Esophagus muscularis mucosa (tissue), 4 donors: ENCODE results near the gene SAMD1. TPM values are rescaled to one million over a fixed set of nuclear protein-coding genes. Genes with fewer than 3 reads are reported as not detected.
A peak's percentile ranks its signal among the peaks of the same experiment; 100 is the strongest.

Experiments used
- DNase-seq: peaks from one replicate; pipeline ENCODE4 v3.0.0-alpha.2; 2017; ENCODE audit errors: extremely low spot score
- H3K27ac ChIP-seq, 4 donors: fragments of 200-600 bp; sonication (generic); replicated peaks in 1 of 4; 1 replicate in 3 of 4; 2 replicates in 1 of 4; pipeline ENCODE4 v1.5.1; 2016 to 2019; ENCODE audit warnings: mild to moderate bottlenecking in 1 of 4
- H3K27me3 ChIP-seq, 4 donors: fragments of 200-600 bp; sonication (generic); one replicate each; pipeline versions ENCODE4 v1.5.1 to v1.6.0; 2016 to 2019
- H3K36me3 ChIP-seq, 4 donors: fragments of 200-600 bp; sonication (generic); one replicate each; pipeline ENCODE4 v1.5.1; 2016 to 2019
- H3K4me1 ChIP-seq, 4 donors: fragments of 200-600 bp; sonication (generic); one replicate each; pipeline ENCODE4 v1.5.1; 2016 to 2019
- H3K4me3 ChIP-seq, 4 donors: fragments of 200-600 bp; sonication (generic); 1 replicate in 2 of 4; 2 replicates in 2 of 4; pipeline ENCODE4 v1.5.1; 2016 to 2019; ENCODE audit warnings: mild to moderate bottlenecking in 4 of 4, moderate library complexity in 1 of 4
- H3K9me3 ChIP-seq, 4 donors: fragments of 200-600 bp; sonication (generic); 1 replicate in 3 of 4; 2 replicates in 1 of 4; pipeline ENCODE4 v1.5.1; 2016 to 2019
- EP300 ChIP-seq: sonication (generic); formaldehyde crosslinking; IDR thresholded peaks from one replicate; pipeline ENCODE4 v1.6.1; 2017; ENCODE audit warnings: antibody characterized with exemption
- POLR2A ChIP-seq: fragments of 450-650 bp; IDR thresholded peaks from one replicate; pipeline ENCODE4 v1.6.1; 2017; ENCODE audit warnings: antibody characterized with exemption, moderate library complexity, mild to moderate bottlenecking, low read depth
- POLR2AphosphoS5 ChIP-seq, 2 donors: sonication (generic); formaldehyde crosslinking; IDR thresholded peaks; one replicate each; pipeline ENCODE4 v1.6.1; 2017; ENCODE audit warnings: antibody characterized with exemption in 2 of 2
- WGBS: methylation state at CpG from one replicate; pipeline ENCODE4 v1.1.5; 2018; 5-methylcytosine and 5-hydroxymethylcytosine counted together
- intact Hi-C: fragments of 100-400 bp; cut with DNase I; formaldehyde crosslinking; loops from one replicate; pipeline ENCODE4 v1.15.1; 2023
- total RNA-seq, 4 donors: library from RNA; depleted of rRNA; stranded (reverse); fragments of >200 nt; gene quantifications; one replicate each; pipeline versions ENCODE4 v1.1.0 to v1.2.1, GENCODE V29; 2016
- TF ChIP-seq, protein P1 (sequence below), 3 experiments: fragments of 200-600 bp in 2 of 3; fragments of 450-650 bp in 1 of 3; sonication (generic) in 2 of 3; IDR thresholded peaks; one replicate each; pipeline ENCODE4 v1.5.1; 2017 to 2019; ENCODE audit warnings: antibody characterized with exemption in 3 of 3, mild to moderate bottlenecking in 2 of 3, moderate library complexity in 1 of 3

The SAMD1 gene
- total RNA-seq, 4 donors from 2014 or later: 24.1 to 75.6 (median 48.8) TPM

GRCh38 chr19:14105680-14106079, 15.1 kb upstream of the SAMD1 start:
- H3K4me3 ChIP-seq: no peak overlapping the region
- peaks cover 34 to 36% (median 36%) of the 10 kb centered on the region in 4 donors for H3K4me1 ChIP-seq
- WGBS: 84% methylated on average over 8 of the region's 8 CpGs
- H3K27me3 ChIP-seq: no peaks in the 10 kb centered on the region
- peaks cover 51 to 69% (median 66%) of the 10 kb centered on the region in 4 donors for H3K36me3 ChIP-seq
- DNase-seq: no peak
- no peaks in the 10 kb centered on the region for H3K9me3 ChIP-seq
- peak overlapping the region in 2 of 4 donors; percentile 79 to 82 for H3K27ac ChIP-seq
- intact Hi-C loops: no loop called here
- TF ChIP-seq, protein P1, sequence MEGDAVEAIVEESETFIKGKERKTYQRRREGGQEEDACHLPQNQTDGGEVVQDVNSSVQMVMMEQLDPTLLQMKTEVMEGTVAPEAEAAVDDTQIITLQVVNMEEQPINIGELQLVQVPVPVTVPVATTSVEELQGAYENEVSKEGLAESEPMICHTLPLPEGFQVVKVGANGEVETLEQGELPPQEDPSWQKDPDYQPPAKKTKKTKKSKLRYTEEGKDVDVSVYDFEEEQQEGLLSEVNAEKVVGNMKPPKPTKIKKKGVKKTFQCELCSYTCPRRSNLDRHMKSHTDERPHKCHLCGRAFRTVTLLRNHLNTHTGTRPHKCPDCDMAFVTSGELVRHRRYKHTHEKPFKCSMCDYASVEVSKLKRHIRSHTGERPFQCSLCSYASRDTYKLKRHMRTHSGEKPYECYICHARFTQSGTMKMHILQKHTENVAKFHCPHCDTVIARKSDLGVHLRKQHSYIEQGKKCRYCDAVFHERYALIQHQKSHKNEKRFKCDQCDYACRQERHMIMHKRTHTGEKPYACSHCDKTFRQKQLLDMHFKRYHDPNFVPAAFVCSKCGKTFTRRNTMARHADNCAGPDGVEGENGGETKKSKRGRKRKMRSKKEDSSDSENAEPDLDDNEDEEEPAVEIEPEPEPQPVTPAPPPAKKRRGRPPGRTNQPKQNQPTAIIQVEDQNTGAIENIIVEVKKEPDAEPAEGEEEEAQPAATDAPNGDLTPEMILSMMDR (IDR thresholded peaks at IDR 0.05): no peak
- TF ChIP-seq POLR2AphosphoS5 (IDR thresholded peaks at IDR 0.05): no peak
- TF ChIP-seq POLR2A: no peak
- TF ChIP-seq EP300: no peak

- peaks cover 64 to 93% (median 85%) of the 10 kb centered on the region in 4 donors for H3K36me3 ChIP-seq
- 80% methylated on average over 1 of the region's 1 CpG for WGBS
- no peak overlapping the region for H3K4me3 ChIP-seq
- peaks cover 16 to 25% (median 20%) of the 10 kb centered on the region in 4 donors for H3K4me1 ChIP-seq
- TF ChIP-seq POLR2AphosphoS5 (IDR thresholded peaks at IDR 0.05) (no peak), EP300 (no peak), POLR2A (no peak)
- TF ChIP-seq, protein P1 (IDR thresholded peaks at IDR 0.05): no peak
- H3K27me3 ChIP-seq: no peaks in the 10 kb centered on the region
- intact Hi-C loops: no loop called here
- no peak overlapping the region for H3K27ac ChIP-seq
- DNase-seq: no peak
- H3K9me3 ChIP-seq: no peaks in the 10 kb centered on the region
Observed at GRCh38 chr19:14103310-14103709, 12.8 kb upstream of the SAMD1 start.

DNA sequence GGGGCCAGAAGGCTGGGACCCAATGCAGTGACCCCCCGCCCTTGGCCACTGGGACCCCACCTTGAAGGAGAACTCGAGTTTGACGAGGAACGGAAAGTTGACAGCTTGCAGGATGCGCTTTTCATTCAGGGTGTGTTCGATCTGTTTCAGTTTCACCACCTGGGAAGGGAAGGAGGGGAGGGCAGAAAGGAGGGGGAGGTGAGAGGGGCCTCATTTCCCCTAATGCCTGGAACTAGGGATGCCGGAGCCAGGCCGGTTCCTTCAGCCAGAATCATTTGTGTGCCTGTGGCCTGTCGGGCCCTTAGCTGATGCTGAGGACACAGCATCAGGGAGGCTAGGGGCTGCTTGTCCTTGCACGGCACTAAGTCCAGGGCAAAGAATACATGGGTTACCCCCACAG, 12.2 kb upstream of the SAMD1 start:
- Histone ChIP-seq H3K9me3 (no peaks in the 10 kb centered on the region), H3K27ac (no peak overlapping the region), H3K27me3 (no peaks in the 10 kb centered on the region), H3K36me3 (peaks cover 67 to 99% (median 91%) of the 10 kb centered on the region in 4 donors), H3K4me1 (peaks cover 10 to 20% (median 15%) of the 10 kb centered on the region in 4 donors), H3K4me3 (no peak overlapping the region)
- intact Hi-C loops: no loop called here
- no peak for DNase-seq
- TF ChIP-seq POLR2AphosphoS5 (IDR thresholded peaks at IDR 0.05): no peak
- TF ChIP-seq EP300: no peak
- no peak for TF ChIP-seq POLR2A
- TF ChIP-seq, protein P1 (IDR thresholded peaks at IDR 0.05): no peak
- 94% methylated on average over 8 of the region's 10 CpGs for WGBS

- Histone ChIP-seq H3K27me3 (no peaks in the 10 kb centered on the region), H3K4me1 (peaks cover 5 to 14% (median 10%) of the 10 kb centered on the region in 4 donors), H3K9me3 (no peaks in the 10 kb centered on the region), H3K36me3 (peaks cover 72 to 100% (median 95%) of the 10 kb centered on the region in 4 donors), H3K4me3 (no peak overlapping the region), H3K27ac (no peak overlapping the region)
- DNase-seq: no peak
- intact Hi-C loops: no loop called here
- TF ChIP-seq, protein P1 (IDR thresholded peaks at IDR 0.05): no peak
- no peak for TF ChIP-seq POLR2AphosphoS5 (IDR thresholded peaks at IDR 0.05)
- no peak for TF ChIP-seq POLR2A
- no peak for TF ChIP-seq EP300
- WGBS: 73% methylated on average over 10 of the region's 11 CpGs
Observed at GRCh38 chr19:14102102-14102696, 11.6 kb upstream of the SAMD1 start.
